GM12873 (cell line): ENCODE results near the gene CCDC61.

Experiments
- CTCF ChIP-seq: IDR thresholded peaks from 2 replicates; pipeline ENCODE4 v1.5.1; 2012; ENCODE audit warnings: low read depth, mild to moderate bottlenecking, moderate library complexity, low read length, control low read depth; ENCODE audit not compliant: insufficient read depth; ENCODE audit errors: missing control alignments

The CCDC61 gene

GRCh38 chr19:45975306-45976070 lies 19.8 kb upstream of the CCDC61 start:
- no peak for TF ChIP-seq CTCF

- no peak for TF ChIP-seq CTCF
Observed at GRCh38 chr19:45976178-45976577, 19.1 kb upstream of the CCDC61 start.

GRCh38 chr19:45978156-45978555 lies 17.1 kb upstream of the CCDC61 start:
- no peak for TF ChIP-seq CTCF

- no peak for TF ChIP-seq CTCF
Observed at GRCh38 chr19:45981350-45981749, 13.9 kb upstream of the CCDC61 start.

- TF ChIP-seq CTCF: no peak
Observed at GRCh38 chr19:45985321-45985720, 9.9 kb upstream of the CCDC61 start.

- no peak for TF ChIP-seq CTCF
Observed at GRCh38 chr19:45990113-45990728, 5.0 kb upstream of the CCDC61 start.

GRCh38 chr19:45994456-45994997 lies 740 bp upstream of the CCDC61 start:
- no peak for TF ChIP-seq CTCF
